WTC11 (cell line): Measurements from ENCODE around the gene KRT37.

Experiments used
- CTCF ChIP-seq: fragments of 200-600 bp; IDR thresholded peaks from 2 replicates; pipeline ENCODE4 v1.8.0; 2022; ENCODE audit warnings: antibody characterized with exemption
- TF ChIP-seq, protein P1 (sequence below): sonication (generic); formaldehyde crosslinking; IDR thresholded peaks from 2 replicates; pipeline ENCODE4 v1.8.0; 2022; ENCODE audit warnings: mild to moderate bottlenecking, missing genetic modification reagents

DNA sequence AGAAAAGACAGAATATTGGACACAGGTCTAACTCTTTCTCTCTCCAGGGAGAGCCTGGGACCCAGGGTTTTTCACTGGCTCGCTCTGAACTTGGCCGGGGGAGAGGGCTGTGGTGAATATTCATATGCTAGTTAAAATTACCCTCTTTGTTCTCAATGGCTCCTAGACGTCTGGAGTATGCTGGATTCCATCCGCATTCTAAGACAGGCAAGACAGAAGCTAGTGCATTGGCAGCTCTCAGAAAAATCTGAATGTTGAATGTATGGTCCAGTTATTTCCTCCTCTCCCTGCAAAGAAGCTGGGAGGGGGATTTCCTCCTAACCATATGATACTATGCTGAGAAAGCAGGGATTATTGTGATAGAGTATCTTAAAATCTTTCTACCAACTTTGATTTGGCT is 36.7 kb downstream of the KRT37 start:
- TF ChIP-seq CTCF, result no peak
- TF ChIP-seq, protein P1, sequence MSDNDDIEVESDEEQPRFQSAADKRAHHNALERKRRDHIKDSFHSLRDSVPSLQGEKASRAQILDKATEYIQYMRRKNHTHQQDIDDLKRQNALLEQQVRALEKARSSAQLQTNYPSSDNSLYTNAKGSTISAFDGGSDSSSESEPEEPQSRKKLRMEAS (CRISPR knock-in tag), result no peak
